GM15510 (cell line): Measurements from ENCODE around the gene CCDC107.

Source experiments
- POLR2A ChIP-seq: IDR thresholded peaks from 3 replicates; pipeline ENCODE4 v1.6.1; 2011; ENCODE audit warnings: borderline replicate concordance; ENCODE audit not compliant: insufficient read length; ENCODE audit errors: extremely low read depth

The CCDC107 gene

GRCh38 chr9:35628389-35628991 is 29.6 kb upstream of the CCDC107 start:
- no peak for TF ChIP-seq POLR2A

DNA sequence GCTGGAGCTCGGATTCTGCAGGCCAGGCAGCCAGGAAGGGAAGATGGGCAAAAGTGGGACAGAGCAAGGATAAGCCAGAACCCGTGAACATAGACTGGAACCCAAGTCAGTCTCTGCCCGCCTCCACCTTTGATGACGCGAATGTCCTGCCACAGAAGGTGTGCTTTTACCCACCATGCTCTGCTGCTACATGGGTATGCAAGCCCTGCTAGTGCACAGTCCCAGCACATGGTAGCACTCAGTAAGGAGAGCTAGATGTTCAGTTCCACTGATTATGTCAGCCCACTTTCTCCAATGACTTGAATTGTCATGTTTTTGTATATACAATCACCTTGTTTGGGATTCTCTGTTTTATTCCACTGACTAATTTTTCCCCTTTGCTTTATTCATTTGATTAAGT is 28.5 kb upstream of the CCDC107 start:
- no peak for TF ChIP-seq POLR2A

DNA sequence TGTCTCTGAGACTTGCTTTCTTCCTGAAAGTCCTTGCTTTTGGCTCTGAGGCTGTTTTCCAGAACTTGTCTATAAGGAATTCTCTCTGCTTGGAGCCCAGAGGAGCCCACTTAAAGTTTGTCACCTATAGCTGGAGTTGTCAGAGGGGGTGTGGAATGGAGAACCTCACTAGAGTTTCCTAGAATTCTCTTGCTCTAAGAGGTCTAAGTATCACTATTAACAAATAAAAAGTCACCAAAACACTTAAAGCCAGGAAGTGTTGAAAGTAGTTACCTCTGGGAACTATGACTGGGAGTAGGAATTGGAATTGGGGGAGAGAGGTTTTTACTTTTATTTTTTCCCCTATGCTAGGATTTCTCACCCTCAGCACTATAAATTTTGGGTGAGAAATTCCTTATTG is 22.4 kb upstream of the CCDC107 start:
- TF ChIP-seq POLR2A, result no peak

DNA sequence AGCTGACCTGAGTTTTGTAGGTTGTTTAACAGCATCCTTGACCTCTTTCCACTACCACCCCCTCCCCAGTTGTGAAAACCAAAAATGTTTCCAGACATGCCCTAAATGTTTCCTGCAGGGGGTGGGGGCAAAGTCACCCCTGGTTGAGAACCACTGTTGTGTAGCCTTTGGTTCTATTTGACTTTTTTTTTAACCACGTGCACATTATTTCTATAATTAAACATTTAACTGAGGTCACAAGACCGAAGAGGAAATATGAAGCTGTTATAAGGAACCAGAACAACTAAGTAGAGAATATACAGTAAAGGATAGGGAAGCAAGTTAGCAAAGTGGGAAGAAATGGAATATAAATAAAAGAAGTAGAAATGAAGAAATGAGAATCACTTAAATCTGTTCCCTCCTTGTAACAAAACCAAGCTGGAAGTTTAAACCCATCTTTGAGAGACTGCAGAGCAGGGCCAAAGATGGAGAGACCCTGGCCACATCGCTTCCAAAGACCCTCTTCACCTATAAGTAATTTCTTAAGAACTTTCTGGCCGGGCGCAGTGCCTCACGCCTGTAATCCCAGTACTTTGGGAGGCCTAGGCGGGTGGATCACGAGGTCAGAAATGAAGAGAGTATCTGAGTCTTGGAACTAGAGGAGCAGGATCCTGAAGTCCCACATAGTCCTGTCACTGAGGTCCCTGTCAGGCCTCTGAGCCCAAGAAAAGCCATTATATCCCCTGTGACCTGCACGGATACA is 21.8 kb upstream of the CCDC107 start:
- no peak for TF ChIP-seq POLR2A

GRCh38 chr9:35639631-35640030 is 18.5 kb upstream of the CCDC107 start:
- no peak for TF ChIP-seq POLR2A

GRCh38 chr9:35643046-35643445 is 15.0 kb upstream of the CCDC107 start:
- TF ChIP-seq POLR2A, result no peak

DNA sequence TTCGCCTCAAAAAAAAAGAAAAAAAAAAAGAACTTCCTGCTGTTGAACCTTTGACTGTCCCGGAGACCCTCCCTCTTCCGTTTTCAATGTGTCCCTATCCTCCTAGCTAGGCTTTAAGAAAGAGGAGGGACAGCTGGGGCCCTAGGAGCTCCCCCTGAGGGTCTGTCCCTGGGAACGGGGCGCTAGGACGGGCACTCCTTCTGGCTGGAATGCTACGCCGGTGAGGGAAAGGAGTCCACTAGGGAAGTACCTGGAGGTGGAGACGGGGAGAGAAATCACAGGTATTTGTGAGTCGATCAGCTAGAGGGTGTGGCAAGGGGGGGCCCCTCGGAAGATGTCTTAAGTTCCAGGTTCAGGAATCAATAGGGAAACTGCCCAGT is 11.9 kb upstream of the CCDC107 start:
- no peak for TF ChIP-seq POLR2A

DNA sequence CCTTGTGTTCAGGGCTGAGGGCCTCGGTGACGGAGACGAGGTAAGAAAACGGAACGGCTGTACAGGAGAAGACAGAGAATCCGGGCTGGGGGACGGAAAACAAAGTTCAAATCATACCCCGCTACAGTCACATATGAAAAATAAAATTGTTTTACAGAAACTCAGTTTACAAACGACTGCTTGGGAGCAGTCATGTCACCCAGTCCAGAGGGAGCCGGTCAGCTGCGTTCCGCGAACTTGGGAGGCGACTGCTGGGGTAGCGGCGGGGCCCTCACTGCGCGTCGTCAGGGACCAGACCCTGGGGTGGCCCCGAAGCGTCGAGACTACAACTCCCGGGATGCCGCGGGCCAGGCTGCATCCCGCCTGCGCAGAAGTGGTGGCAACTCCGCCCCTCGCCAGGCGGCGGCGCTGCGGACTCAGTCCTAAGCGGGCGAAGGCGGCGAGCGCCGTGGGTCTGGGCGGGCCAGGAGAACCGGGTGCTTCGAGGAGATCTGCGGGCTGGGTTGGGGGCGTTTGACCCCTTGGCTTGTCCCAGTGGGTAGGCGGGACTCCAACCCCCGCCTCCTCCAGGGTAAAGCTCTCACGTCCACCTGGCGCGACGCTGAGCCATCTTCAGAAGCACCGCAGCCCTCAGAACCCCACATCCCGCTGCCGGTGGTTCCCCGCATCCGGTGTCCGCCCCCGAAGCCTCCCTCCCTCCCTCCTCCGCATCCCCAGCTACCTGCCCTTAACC is 11.4 kb upstream of the CCDC107 start:
- TF ChIP-seq POLR2A, result peak; percentile 75

DNA sequence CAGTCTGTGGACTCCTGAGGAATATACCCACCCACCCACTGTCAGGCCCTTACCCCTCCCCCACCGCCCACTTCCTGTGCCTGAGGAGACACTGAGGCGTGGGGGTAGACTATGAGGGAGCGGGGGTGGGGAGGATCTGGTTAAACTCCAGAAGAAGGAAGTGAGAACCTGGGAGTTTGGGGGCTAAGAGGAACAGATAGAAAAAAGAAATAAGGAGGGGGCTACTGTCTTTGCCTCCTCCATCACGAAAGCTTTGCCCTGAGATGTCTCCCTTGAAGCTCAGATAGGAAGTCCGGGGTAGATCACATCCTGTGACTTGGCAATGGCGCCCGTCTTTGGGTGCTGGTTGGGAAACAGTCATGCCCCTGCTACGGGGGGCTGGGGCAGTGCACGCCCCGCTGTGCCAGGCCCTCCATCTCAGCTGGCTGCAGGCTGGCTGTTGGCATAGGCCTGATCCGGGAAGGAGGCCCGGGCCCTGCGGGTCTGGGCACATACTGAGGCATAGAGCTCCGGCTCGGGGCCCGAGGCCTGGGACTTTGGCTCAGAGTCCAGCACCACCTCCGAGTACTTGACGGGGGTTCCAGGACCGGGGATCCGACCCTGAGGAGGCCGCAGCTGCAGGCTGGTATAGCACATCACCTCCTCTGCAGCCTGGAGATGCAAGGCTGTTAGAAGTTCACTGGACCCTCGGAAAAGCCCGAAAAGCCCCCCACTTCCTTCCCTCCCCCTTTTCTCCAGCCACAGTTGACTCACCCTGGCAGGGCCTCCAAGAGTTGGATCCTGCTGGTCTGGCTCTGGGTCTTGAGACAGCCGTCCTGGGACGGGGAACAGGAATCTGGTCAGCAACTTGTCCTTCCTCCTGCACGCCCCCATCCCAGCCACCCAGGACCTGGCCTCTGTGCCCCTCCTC is 8.4 kb upstream of the CCDC107 start:
- TF ChIP-seq POLR2A, result no peak

DNA sequence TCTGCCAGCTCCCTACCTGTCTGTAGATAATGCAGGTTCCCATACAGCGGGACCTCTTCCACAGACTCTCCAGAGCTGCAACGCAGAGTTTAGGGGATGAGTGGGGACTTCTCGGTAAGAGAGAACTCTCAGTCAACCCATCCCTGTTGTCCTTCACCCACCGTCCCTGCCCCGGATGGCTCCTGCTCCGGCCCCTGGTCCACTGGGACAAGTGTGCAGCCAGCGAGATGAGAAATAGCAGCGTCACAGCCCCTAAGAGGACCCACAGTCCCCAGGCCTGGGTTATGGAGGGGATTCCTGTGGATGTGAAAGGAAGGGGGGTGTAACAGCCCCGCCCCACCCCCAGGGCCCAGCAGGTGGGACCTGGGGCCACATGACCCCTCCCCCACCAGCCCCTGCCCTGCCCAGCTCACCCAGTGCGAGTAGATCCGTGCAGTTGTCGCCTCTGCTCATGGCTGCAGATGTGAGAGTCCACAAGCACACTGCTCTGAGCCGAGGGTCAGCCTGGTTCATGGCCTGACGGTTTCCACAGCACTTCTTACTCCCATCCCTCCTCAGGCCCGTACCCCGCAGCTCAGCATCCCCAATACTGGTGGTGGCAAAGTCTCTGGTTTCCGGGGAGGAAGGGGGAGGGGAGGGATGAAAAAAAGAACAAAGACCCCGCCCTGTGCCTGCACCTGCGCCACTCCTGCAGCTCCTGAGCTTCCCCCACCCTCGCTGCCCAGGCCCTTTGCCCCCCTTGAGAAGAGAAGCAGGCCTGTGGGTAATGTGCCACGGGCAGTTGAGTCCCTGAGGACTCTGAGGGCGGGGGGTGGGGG is 7.5 kb upstream of the CCDC107 start, which contains the start of gene SIT1:
Gene SIT1, minus strand, starts transcription at position 591 of the 818 bp plus-strand sequence. Its CDS starts 78 bp downstream, at position 513.
- TF ChIP-seq POLR2A, result peak; percentile 32

GRCh38 chr9:35651956-35652828 is 5.9 kb upstream of the CCDC107 start:
- no peak for TF ChIP-seq POLR2A

GRCh38 chr9:35652829-35653209 is 5.3 kb upstream of the CCDC107 start:
- no peak for TF ChIP-seq POLR2A

- no peak for TF ChIP-seq POLR2A
Observed at GRCh38 chr9:35653611-35654010, 4.5 kb upstream of the CCDC107 start.
